K562 (cell line): ENCODE measurements around the gene ZNF280C. TPM values are rescaled to one million over a fixed set of nuclear protein-coding genes. Genes with fewer than 3 reads are reported as not detected.
A peak's percentile ranks its signal among the peaks of the same experiment; 100 is the strongest.

ENCODE experiments used
- CHAMP1 ChIP-seq: fragments of 450-650 bp; IDR thresholded peaks from 2 replicates; pipeline ENCODE4 v1.6.1; 2016; ENCODE audit warnings: mild to moderate bottlenecking
- ETS2 ChIP-seq: IDR thresholded peaks from 2 replicates; pipeline ENCODE4 v1.6.1; 2016; ENCODE audit warnings: borderline replicate concordance, missing genetic modification characterization, mild to moderate bottlenecking, moderate library complexity, missing compliant biosample characterization; ENCODE audit not compliant: poor library complexity, severe bottlenecking
- GABPB2 ChIP-seq: fragments of 250-450 bp; sonication (Bioruptor Pico); conservative IDR thresholded peaks from 2 replicates; pipeline ENCODE4 v1.5.1; 2021; ENCODE audit warnings: mild to moderate bottlenecking
- SMAD1 ChIP-seq: fragments of 150-350 bp; IDR thresholded peaks from 2 replicates; pipeline ENCODE4 v1.6.1; 2014; ENCODE audit warnings: low read length, low read depth; ENCODE audit not compliant: partially characterized antibody
- polyA plus RNA-seq, 8 experiments: library from polyadenylated mRNA; depleted of rRNA in 4 of 8; stranded (reverse) in 5 of 8; unstranded in 3 of 8; fragments of >200 nt; fragmentation: Nextera tagmentation in 2 of 8; fragmentation: Illumina TruSeq in 1 of 8; extraction: Ambion mirVana in 2 of 8; extraction: Trizol in 1 of 8; gene quantifications; 2 replicates each; pipeline versions ENCODE4 v1.2.1 to v1.2.3, GENCODE V29; 2011 to 2014; ENCODE audit warnings: inconsistent platforms in 1 of 8, missing spikeins in 1 of 8
- total RNA-seq, 7 experiments: library from RNA; depleted of rRNA in 6 of 7; stranded (reverse); fragments of >200 nt in 6 of 7; fragmentation: Illumina TruSeq in 2 of 7; extraction: Trizol in 2 of 7; gene quantifications; 2 replicates each; pipeline versions ENCODE4 v1.2.1 to v1.2.3, GENCODE V29; 2011 to 2021; ENCODE audit warnings: low replicate concordance in 1 of 7
- TF ChIP-seq, protein P1 (sequence below), 2 experiments: fragments of 450-650 bp; formaldehyde crosslinking in 1 of 2; IDR thresholded peaks; 2 replicates each; pipeline versions ENCODE4 v1.4.0 to v1.6.1; 2014 to 2020; ENCODE audit warnings: mild to moderate bottlenecking in 2 of 2, borderline replicate concordance in 1 of 2, low read depth in 1 of 2

Gene ZNF280C
- total and polyA plus RNA-seq, 9 of the 15 experiments (the other 6 are each of a cell fraction or from before 2014, with no cell fraction given) = 1.6 to 8.3 (median 4.4) TPM

- TF ChIP-seq, protein P1, sequence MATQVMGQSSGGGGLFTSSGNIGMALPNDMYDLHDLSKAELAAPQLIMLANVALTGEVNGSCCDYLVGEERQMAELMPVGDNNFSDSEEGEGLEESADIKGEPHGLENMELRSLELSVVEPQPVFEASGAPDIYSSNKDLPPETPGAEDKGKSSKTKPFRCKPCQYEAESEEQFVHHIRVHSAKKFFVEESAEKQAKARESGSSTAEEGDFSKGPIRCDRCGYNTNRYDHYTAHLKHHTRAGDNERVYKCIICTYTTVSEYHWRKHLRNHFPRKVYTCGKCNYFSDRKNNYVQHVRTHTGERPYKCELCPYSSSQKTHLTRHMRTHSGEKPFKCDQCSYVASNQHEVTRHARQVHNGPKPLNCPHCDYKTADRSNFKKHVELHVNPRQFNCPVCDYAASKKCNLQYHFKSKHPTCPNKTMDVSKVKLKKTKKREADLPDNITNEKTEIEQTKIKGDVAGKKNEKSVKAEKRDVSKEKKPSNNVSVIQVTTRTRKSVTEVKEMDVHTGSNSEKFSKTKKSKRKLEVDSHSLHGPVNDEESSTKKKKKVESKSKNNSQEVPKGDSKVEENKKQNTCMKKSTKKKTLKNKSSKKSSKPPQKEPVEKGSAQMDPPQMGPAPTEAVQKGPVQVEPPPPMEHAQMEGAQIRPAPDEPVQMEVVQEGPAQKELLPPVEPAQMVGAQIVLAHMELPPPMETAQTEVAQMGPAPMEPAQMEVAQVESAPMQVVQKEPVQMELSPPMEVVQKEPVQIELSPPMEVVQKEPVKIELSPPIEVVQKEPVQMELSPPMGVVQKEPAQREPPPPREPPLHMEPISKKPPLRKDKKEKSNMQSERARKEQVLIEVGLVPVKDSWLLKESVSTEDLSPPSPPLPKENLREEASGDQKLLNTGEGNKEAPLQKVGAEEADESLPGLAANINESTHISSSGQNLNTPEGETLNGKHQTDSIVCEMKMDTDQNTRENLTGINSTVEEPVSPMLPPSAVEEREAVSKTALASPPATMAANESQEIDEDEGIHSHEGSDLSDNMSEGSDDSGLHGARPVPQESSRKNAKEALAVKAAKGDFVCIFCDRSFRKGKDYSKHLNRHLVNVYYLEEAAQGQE (IDR thresholded peaks at IDR 0.05; ENCODE audit: borderline replicate concordance) = peak; percentile 83
- TF ChIP-seq, protein P1 (CRISPR knock-in tag; IDR thresholded peaks at IDR 0.05; ENCODE audit: low read depth) = no peak
- TF ChIP-seq CHAMP1 (peak; percentile 71), GABPB2 (no peak), SMAD1 (no peak), ETS2 (tag) (no peak)
Measured at GRCh38 chrX:130165703-130166502, 102.8 kb downstream of the ZNF280C start, which contains the start of gene AIFM1 (continued).
